OCI-LY7 (cell line): ENCODE results near the gene GGTA1.

ENCODE experiments used
- CTCF ChIP-seq: fragments of 200-600 bp; sonication (generic); conservative IDR thresholded peaks from 2 replicates; pipeline ENCODE4 v1.5.1; 2014; ENCODE audit warnings: mild to moderate bottlenecking, antibody characterized with exemption, low read length, moderate library complexity, mixed read lengths
- EZH2phosphoT487 ChIP-seq: fragments of 200-600 bp; sonication (generic); IDR thresholded peaks from 2 replicates; pipeline ENCODE4 v1.6.1; 2018; ENCODE audit warnings: low read depth, borderline replicate concordance, mild to moderate bottlenecking, mixed run types, antibody characterized with exemption, low read length, moderate library complexity, mixed read lengths

GRCh38 chr9:121451586-121451985, 48.1 kb downstream of the GGTA1 start:
- TF ChIP-seq CTCF (no peak), EZH2phosphoT487 (no peak)
